H1 (cell line): ENCODE data around the gene STRADB. TPM values are rescaled to one million over a fixed set of nuclear protein-coding genes. Genes with fewer than 3 reads are reported as not detected.

Source experiments
- ASH2L ChIP-seq: fragments of 200-600, 300-600 bp; sonication (generic); IDR thresholded peaks from one replicate; pipeline ENCODE4 v1.7.1; 2017; ENCODE audit warnings: low read length
- CHD2 ChIP-seq: IDR thresholded peaks from 2 replicates; pipeline ENCODE4 v1.6.1; 2012; ENCODE audit warnings: low read length, improper control_type of control experiment
- CHD7 ChIP-seq: fragments of 300-600 bp; sonication (generic); IDR thresholded peaks from 2 replicates; pipeline ENCODE4 v1.7.1; 2012; ENCODE audit warnings: low read length, moderate library complexity, mild to moderate bottlenecking, inconsistent platforms; ENCODE audit not compliant: insufficient replicate concordance
- JUN ChIP-seq: IDR thresholded peaks from 2 replicates; pipeline ENCODE4 v1.6.1; 2011; ENCODE audit warnings: low read depth, mild to moderate bottlenecking, improper control_type of control experiment, low read length
- KDM1A ChIP-seq: fragments of 200-600, 300-600 bp; sonication (generic); IDR thresholded peaks from 2 replicates; pipeline ENCODE4 v1.7.1; 2016; ENCODE audit warnings: mild to moderate bottlenecking, low read length, borderline replicate concordance
- PHF8 ChIP-seq: fragments of 200-600 bp; sonication (generic); conservative IDR thresholded peaks from 2 replicates; pipeline ENCODE4 v1.7.1; 2012; ENCODE audit warnings: low read depth, mild to moderate bottlenecking, inconsistent platforms, low read length, moderate library complexity
- RBBP5 ChIP-seq: IDR thresholded peaks from 2 replicates; pipeline ENCODE4 v1.7.1; 2012; ENCODE audit warnings: low read depth, mild to moderate bottlenecking, inconsistent platforms, low read length, moderate library complexity, borderline replicate concordance
- SP2 ChIP-seq: IDR thresholded peaks from 2 replicates; pipeline ENCODE4 v1.6.1; 2012; ENCODE audit warnings: mild to moderate bottlenecking, low read length, inconsistent platforms
- SUZ12 ChIP-seq: fragments of 200-600 bp; sonication (generic); IDR thresholded peaks from 2 replicates; pipeline ENCODE4 v1.6.1; 2012; ENCODE audit warnings: mild to moderate bottlenecking, inconsistent platforms, low read length, moderate library complexity, mixed read lengths
- polyA plus RNA-seq, 7 experiments: library from polyadenylated mRNA; depleted of rRNA in 3 of 7; stranded (reverse) in 5 of 7; unstranded in 2 of 7; fragments of >200 nt in 5 of 7; fragments of 200-250 nt in 2 of 7; gene quantifications; 1 replicate in 5 of 7; 2 replicates in 1 of 7; 4 replicates in 1 of 7; pipeline versions ENCODE4 v1.2.1 to v1.2.3, GENCODE V29; 2011 to 2013; ENCODE audit warnings: missing spikeins in 2 of 7, mixed read lengths in 2 of 7
- total RNA-seq: library from RNA; stranded (reverse); fragmentation: NEBNext Ultra II Directional; extraction: Animal tissue kit (Norgen Biotek cat#: 25700); gene quantifications from 2 replicates; pipeline ENCODE4 v1.2.1, GENCODE V29; 2021
- TF ChIP-seq, protein P1 (sequence below): IDR thresholded peaks from 2 replicates; pipeline ENCODE4 v1.6.1; 2011; ENCODE audit warnings: low read depth, mild to moderate bottlenecking, low read length; ENCODE audit not compliant: insufficient read depth

The STRADB gene
- total and polyA plus RNA-seq, 2 of the 8 experiments (the other 6 are each of a cell fraction or from before 2014, with no cell fraction given), result 20.9 to 34.9 TPM

DNA sequence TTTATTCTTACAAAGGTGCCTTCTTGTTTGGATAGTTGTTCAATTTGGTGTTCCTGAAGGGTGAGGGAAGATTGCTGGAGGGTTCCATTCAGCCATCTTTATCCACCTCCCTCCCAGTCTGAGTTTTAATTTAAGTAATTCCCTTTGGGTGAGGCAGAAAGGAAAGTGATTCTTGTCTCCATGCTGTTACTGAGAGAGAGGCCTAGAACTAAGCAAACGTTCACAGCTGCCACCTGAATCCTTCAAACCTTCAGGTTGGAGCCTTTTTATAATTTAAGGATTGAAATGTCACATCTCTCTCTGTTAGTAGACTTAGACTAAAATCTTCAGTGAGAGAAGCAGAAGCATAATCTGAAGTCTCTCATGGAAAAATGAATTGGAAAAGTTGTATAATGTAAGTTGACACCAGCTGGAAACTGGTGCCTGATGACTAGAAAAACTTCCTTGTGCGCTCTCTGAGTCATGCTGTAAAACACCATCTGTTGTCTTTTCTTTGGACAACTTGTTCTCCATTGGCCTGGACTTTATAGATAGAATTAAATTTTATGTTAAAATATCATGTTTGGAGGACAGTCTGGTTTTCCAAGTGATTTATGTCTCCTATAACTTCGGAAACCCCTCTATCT is 14.6 kb downstream of the STRADB start (continued):
- TF ChIP-seq CHD7 (no peak), CHD2 (no peak), SP2 (no peak), PHF8 (no peak), SUZ12 (no peak), RBBP5 (no peak), JUN (no peak), KDM1A (no peak), ASH2L (no peak)
- TF ChIP-seq, protein P1, sequence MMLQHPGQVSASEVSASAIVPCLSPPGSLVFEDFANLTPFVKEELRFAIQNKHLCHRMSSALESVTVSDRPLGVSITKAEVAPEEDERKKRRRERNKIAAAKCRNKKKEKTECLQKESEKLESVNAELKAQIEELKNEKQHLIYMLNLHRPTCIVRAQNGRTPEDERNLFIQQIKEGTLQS, result no peak
- TF ChIP-seq, all 59 proteins: peak for 0
